ENCODE data around the gene OR4S1. TPM values are rescaled to one million over a fixed set of nuclear protein-coding genes. Genes with fewer than 3 reads are reported as not detected.
A peak's percentile ranks its signal among the peaks of the same experiment; 100 is the strongest.

OR4S1 gene
- total and polyA plus RNA-seq, 2 of the 13 experiments (the other 11 are each of a cell fraction or from before 2014, with no cell fraction given) = not detected

- H3K27me3 ChIP-seq (ENCODE audit: control insufficient read depth in 1 of 2, insufficient read depth in 2 of 2, low read length in 2 of 2) = no peaks in the 10 kb centered on the region; a peak in 1 of 5 replicates
- peak; percentile 88 for ATAC-seq
- WGBS (ENCODE audit: low lambda C conversion rate) = 13% methylated on average over 5 of the region's 5 CpGs
- no peaks in the 10 kb centered on the region for H3K79me2 ChIP-seq (ENCODE audit: insufficient read depth, low read length)
- ChIA-PET CTCF (ENCODE audit: low intra/inter-chr PET ratio, low total read pairs) (interaction anchor here (1.2 to 1.9 kb wide), 2 partner anchors 135 to 1688 kb away, joined by 3 to 6 read pairs; no protein-coding TSS in a partner anchor), POLR2A (no interaction called here)
- H4K20me1 ChIP-seq (ENCODE audit: insufficient read depth, low read length) = no peaks in the 10 kb centered on the region
- BruUV-seq (replicated peaks) = no TSS peak
- peak; percentile 53 for DNase-seq (ENCODE audit: low spot score)
- peak; percentile 92 for FAIRE-seq
- no peaks in the 10 kb centered on the region for H3K9me3 ChIP-seq (ENCODE audit: low read length)
- no peaks in the 10 kb centered on the region for H3K4me1 ChIP-seq (ENCODE audit: insufficient read depth, low read length)
- H3K9ac ChIP-seq (ENCODE audit: insufficient read depth, low read depth, low read length) = no peak overlapping the region
- in situ Hi-C loops (cut with HindIII; ENCODE audit: extremely low pct_ligation_motif_present, low pct_unique_long_range_greater_than_20kb) = no loop called here
- no peak overlapping the region for H2AFZ ChIP-seq (ENCODE audit: low read length)
- intact Hi-C loops (cut with micrococcal nuclease; ENCODE audit: unreplicated experiment) = loop anchor here (5.0 kb wide), 1 partner anchor 1219 kb away; no protein-coding TSS in a partner anchor
- no peak overlapping the region for H3K4me3 ChIP-seq (replicated peaks in 1 of 3; ENCODE audit: insufficient read depth in 1 of 3, low read depth in 2 of 3, low read length in 3 of 3)
- no peak overlapping the region for H3K27ac ChIP-seq (ENCODE audit: extremely low read length, insufficient read depth, low read length)
- H3K4me2 ChIP-seq (ENCODE audit: low read depth, low read length) = no peak overlapping the region
- H3K36me3 ChIP-seq (replicated peaks in 1 of 2; ENCODE audit: control insufficient read depth in 1 of 2, insufficient read depth in 2 of 2, low read length in 2 of 2) = no peaks in the 10 kb centered on the region
- no peak for TF ChIP-seq HES4 (CRISPR knock-in tag; IDR thresholded peaks at IDR 0.05; ENCODE audit: borderline replicate concordance)
- TF ChIP-seq SMC3 (IDR thresholded peaks at IDR 0.05; ENCODE audit: low read length) = peak; percentile 61; the same call in 1 of the 2 replicates
- peak; percentile 28 to 71; a peak in 1 of 4 replicates for TF ChIP-seq NR2F1 (CRISPR knock-in tag; IDR thresholded peaks at IDR 0.05)
- no peak for TF ChIP-seq ZNF615 (CRISPR knock-in tag; IDR thresholded peaks at IDR 0.05; ENCODE audit: borderline replicate concordance)
- no peak for TF ChIP-seq CENPT (CRISPR knock-in tag; IDR thresholded peaks at IDR 0.05; ENCODE audit: low read depth)
- no peak for TF ChIP-seq ATF7 (IDR thresholded peaks at IDR 0.05)
- no peak for TF ChIP-seq ATF7 (CRISPR knock-in tag; IDR thresholded peaks at IDR 0.05)
- TF ChIP-seq RFX5 (IDR thresholded peaks at IDR 0.05; ENCODE audit: low read depth, low read length) = no peak
- TF ChIP-seq DBP (CRISPR knock-in tag; IDR thresholded peaks at IDR 0.05; ENCODE audit: not compliant biosample characterization) = no peak
- TF ChIP-seq ZNF10 (CRISPR knock-in tag; IDR thresholded peaks at IDR 0.05; ENCODE audit: borderline replicate concordance, low read depth) = no peak
- no peak for TF ChIP-seq ZNF337 (CRISPR knock-in tag; IDR thresholded peaks at IDR 0.05; ENCODE audit: borderline replicate concordance, low read depth)
- TF ChIP-seq ZNF260 (CRISPR knock-in tag; IDR thresholded peaks at IDR 0.05; ENCODE audit: borderline replicate concordance, low read depth) = no peak
- TF ChIP-seq SOX13 (IDR thresholded peaks at IDR 0.05) = no peak
- no peak for TF ChIP-seq SOX13 (CRISPR knock-in tag; conservative IDR thresholded peaks at IDR 0.05 in 1 of 2, IDR thresholded peaks at IDR 0.05 in 1 of 2)
- TF ChIP-seq CTCF (CRISPR knock-in tag; IDR thresholded peaks at IDR 0.05) = peak; percentile 87
- no peak for TF ChIP-seq ZSCAN22 (CRISPR knock-in tag; IDR thresholded peaks at IDR 0.05)
- TF ChIP-seq, protein P1, sequence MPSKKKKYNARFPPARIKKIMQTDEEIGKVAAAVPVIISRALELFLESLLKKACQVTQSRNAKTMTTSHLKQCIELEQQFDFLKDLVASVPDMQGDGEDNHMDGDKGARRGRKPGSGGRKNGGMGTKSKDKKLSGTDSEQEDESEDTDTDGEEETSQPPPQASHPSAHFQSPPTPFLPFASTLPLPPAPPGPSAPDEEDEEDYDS (CRISPR knock-in tag; IDR thresholded peaks at IDR 0.05) = no peak
- peak; percentile 42; the same call in 1 of the 2 replicates for TF ChIP-seq ZNF652 (CRISPR knock-in tag; IDR thresholded peaks at IDR 0.05; ENCODE audit: borderline replicate concordance, low read depth)
- TF ChIP-seq NFYC (CRISPR knock-in tag; IDR thresholded peaks at IDR 0.05) = no peak
- TF ChIP-seq, protein P2, sequence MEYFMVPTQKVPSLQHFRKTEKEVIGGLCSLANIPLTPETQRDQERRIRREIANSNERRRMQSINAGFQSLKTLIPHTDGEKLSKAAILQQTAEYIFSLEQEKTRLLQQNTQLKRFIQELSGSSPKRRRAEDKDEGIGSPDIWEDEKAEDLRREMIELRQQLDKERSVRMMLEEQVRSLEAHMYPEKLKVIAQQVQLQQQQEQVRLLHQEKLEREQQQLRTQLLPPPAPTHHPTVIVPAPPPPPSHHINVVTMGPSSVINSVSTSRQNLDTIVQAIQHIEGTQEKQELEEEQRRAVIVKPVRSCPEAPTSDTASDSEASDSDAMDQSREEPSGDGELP (IDR thresholded peaks at IDR 0.05; ENCODE audit: borderline replicate concordance, low read depth) = peak; percentile 90
- TF ChIP-seq STAG1 (CRISPR knock-in tag; IDR thresholded peaks at IDR 0.05) = peak; percentile 85
- TF ChIP-seq ZSCAN12 (CRISPR knock-in tag; IDR thresholded peaks at IDR 0.05) = no peak
These were observed 1.9 kb downstream of the OR4S1 start for GRCh38 chr11:48307760-48308386.
